CD4-positive, alpha-beta T cell treated with Interleukin-2 at 100 ng/mL for 4 hours (primary cell): ENCODE measurements around the gene RUSC2.
"Not testable (repeated sequence)": the region's sequence is repeated elsewhere in the genome, so short reads cannot be mapped to it uniquely, and the experiment has no call there.

Source experiments
- DNase-seq: peaks from one replicate; pipeline ENCODE4 v3.0.0-alpha.2; 2020; ENCODE audit warnings: low spot score

Gene RUSC2

DNA sequence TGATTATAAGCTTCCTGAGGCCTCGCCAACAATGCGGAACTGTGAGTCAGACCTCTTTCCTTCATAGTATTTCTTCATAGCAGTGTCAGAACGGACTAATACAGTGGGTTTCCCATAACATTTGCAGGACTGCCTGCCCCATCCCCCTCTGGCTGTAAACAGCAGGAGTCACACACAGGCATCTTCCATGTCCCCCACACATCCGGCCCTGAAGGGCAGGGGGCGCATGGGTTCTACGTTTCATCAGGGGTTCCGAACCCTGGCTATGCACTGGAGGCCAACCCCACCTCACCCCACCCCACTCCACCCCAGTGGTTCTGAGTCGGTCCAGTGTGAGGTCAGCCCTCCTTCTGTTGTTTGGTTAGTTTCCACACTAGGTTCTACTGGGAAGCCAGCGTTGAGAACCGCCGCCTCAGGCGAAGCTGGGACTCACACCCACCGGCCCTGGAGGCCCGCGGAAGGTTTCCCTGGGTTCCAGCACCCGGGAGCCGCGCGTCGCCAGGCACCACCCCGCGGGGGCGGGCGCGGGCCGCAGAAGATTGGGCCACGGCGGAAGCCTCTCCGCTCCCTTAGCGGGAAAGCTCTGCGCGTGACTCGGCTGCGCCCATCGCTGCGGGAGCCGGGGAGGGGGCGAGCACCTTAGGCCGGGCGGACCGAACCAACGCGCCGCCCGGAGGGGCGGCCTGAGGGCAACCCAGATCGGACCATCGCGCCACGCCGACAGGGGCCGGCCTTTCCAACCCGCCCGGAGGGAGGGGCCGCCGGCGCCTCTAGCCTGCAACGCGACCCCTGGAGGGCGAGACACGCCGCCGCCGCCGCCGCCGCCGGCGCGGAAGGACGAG lies at the start of gene RUSC2:
RUSC2 (plus strand) TSS at position 799 of the 842 bp plus-strand sequence. CDS start 56,411 bp downstream, outside the sequence.
- DNase-seq: peak; percentile 23

GRCh38 chr9:35446012-35446411 lies 43.9 kb upstream of the RUSC2 start:
- no peak for DNase-seq

- DNase-seq: no peak
These were observed 41.4 kb upstream of the RUSC2 start for GRCh38 chr9:35448496-35448895.

GRCh38 chr9:35452481-35452880 lies 37.4 kb upstream of the RUSC2 start:
- DNase-seq: no peak

GRCh38 chr9:35453786-35454185 lies 36.1 kb upstream of the RUSC2 start:
- no peak for DNase-seq

GRCh38 chr9:35464141-35465025 lies 25.5 kb upstream of the RUSC2 start:
- DNase-seq: no peak

DNA sequence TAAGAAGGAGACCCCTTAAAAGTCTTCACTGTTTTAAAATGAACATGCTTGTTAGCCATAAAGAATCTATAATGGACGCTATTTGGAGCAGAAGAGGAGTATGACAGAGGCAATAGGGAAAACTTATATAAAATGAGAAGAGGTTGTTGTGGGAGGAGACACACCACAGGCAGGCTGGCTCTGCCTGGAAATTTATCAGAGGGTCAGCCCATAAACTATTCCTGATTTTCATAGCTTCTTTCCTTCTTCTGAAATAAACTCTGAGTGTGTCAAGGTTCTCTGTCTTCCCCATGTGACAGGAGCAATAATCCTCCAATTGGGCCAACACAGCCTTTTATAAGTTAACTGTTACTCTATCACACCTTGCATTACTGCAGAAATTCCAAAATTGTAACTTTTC lies 19.6 kb upstream of the RUSC2 start:
- DNase-seq: no peak

- DNase-seq: no peak
These were observed 19.0 kb upstream of the RUSC2 start for GRCh38 chr9:35470894-35471293.

- no peak for DNase-seq
These were observed 13.3 kb upstream of the RUSC2 start for GRCh38 chr9:35476596-35476995.

GRCh38 chr9:35477211-35477855 lies 12.6 kb upstream of the RUSC2 start:
- peak; percentile 43 for DNase-seq

DNA sequence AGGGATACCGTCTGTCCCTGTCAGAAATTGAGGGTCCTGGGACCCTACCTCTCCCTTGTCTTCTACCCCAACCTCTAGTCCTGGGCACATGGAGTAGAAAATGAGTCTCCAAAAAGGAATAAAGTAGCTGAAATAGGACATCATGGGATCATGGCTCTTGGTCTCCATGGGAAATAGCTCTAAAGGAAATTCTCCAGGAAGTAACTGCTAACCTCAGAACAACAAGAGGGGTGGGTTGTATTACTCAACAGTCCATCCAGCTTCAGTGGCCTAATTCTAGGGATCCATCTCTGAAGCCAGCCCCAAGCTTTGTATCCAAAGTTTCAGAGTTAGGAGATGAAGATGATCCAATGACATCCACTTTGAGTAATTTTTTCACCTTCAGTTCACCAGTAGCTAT lies 11.0 kb upstream of the RUSC2 start:
- DNase-seq: no peak

DNA sequence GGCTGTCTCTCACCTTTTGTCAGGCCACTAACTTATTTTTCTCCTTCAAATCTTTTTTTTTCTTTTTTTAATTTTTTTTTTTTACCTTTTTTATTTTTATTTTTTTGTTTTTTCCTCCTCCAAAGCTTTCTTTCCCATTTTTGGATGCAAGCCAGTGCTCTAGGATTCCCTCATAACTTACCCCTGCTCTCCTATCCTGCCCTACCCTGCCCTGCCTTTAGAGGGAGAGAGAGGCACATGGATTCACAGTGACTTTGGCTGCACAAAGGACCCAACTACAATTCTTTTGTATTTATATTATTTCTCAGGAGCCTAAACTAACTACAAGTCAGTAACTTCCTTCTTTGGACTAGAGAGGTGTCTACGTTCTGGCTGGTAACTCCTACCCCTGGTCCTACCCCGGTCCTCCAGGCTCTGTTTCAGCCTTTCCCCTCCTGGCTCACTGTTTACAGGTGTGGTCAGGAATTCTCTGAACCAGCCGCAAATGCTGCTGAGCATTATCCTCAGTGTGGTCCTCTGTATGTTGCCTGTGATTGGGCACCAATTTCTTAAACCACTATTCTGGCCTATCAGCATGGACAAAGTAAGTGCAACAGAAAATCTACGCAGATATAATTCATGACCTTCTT lies 8.4 kb upstream of the RUSC2 start:
- DNase-seq: no peak

- DNase-seq: no peak
These were observed 7.8 kb upstream of the RUSC2 start for GRCh38 chr9:35482071-35482470.

- no peak for DNase-seq
These were observed 5.5 kb upstream of the RUSC2 start for GRCh38 chr9:35484406-35484805.

DNA sequence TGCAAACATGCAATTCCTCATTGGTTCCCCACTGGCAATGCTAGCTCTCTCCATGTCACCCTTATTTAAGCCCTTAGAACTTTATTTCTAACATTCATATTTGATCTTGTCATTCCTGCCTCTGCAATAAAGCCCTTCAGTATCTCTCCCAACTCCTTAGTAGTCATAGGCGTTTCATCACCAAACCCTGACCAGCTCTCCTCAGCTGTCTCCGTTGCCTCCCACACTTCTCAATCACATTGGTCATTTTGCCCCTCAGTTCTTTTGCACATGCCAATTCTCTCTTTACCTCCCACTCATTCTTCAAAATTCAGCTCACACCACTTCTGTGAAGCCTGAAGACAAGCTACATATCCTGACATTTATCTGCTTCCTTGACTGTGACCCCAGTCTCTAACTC lies 2.8 kb upstream of the RUSC2 start:
- no peak for DNase-seq

GRCh38 chr9:35488021-35488420 lies 1.9 kb upstream of the RUSC2 start:
- DNase-seq: no peak

GRCh38 chr9:35488566-35489312 lies 1.2 kb upstream of the RUSC2 start:
- no peak for DNase-seq

- no peak for DNase-seq
These were observed 421 bp downstream of the RUSC2 start for GRCh38 chr9:35490155-35490909.

DNA sequence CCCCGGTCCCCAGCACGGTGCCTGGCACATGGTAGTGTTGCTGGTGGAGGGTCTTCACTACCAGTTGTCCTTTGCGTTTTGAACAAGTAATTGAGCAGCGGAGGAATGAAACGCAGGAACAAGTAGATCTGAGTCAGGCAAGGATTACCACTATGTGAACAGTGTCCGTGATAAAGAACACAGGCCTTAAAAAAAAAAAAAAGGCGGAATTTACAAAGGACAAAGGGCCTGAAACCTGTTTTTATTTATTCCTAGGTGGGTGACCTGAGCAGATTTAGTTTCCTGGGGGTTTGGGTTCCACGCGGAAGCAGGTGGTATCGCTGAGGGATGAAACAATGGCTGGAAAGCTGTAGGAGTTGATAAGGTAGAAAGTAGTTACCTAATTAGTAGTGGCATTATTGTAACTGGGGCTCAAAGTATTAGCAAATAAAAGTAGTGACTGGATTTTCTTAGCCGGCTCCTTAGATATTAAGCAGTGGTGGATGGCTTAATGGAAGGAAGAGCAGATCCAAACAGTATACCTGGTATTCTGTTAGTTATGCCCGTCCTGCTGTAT lies 1.1 kb downstream of the RUSC2 start:
- no peak for DNase-seq

DNA sequence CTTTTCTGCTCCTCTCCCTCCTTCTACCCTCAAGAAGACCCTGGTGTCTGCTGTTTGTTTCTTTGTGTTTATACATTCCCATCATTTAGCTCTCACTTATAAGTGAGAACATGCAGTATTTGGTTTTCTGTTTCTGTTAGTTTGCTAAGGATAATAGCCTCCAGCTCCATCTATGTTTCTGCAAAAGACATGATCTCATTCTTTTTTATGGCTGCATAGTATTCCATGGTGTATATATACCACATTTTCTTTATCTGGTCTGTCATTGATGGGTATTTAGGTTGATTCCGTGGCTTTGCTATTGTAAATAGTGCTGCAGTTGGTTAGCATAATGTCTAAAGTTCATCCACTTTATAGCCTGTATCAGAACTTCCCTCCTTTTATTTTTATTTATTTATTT lies 3.2 kb downstream of the RUSC2 start:
- DNase-seq: not testable (repeated sequence)
